HepG2 (cell line): ENCODE measurements around the gene CNEP1R1. TPM values are rescaled to one million over a fixed set of nuclear protein-coding genes. Genes with fewer than 3 reads are reported as not detected.

Experiments
- CBX1 ChIP-seq: IDR thresholded peaks from one replicate; pipeline ENCODE4 v1.6.1; 2016; ENCODE audit warnings: antibody characterized with exemption, low read depth
- FOXK1 ChIP-seq: sonication (generic); formaldehyde crosslinking; IDR thresholded peaks from 2 replicates; pipeline ENCODE4 v1.4.0; 2020; ENCODE audit warnings: low read depth, missing genetic modification reagents, borderline replicate concordance
- HDAC6 ChIP-seq: fragments of 200-600 bp; sonication (generic); IDR thresholded peaks from 2 replicates; pipeline ENCODE4 v1.7.0; 2017; ENCODE audit warnings: mild to moderate bottlenecking, antibody characterized with exemption, low read length, low read depth
- PRMT3 ChIP-seq: sonication (generic); formaldehyde crosslinking; IDR thresholded peaks from 2 replicates; pipeline ENCODE4 v1.8.1; 2022; ENCODE audit warnings: low read depth, mild to moderate bottlenecking, moderate library complexity, missing genetic modification reagents, borderline replicate concordance
- RBM39 ChIP-seq: fragments of 200-400 bp; formaldehyde crosslinking; IDR thresholded peaks from one replicate; pipeline ENCODE4 v1.6.1; 2018; ENCODE audit warnings: antibody characterized with exemption, mild to moderate bottlenecking, low read depth, low read length; ENCODE audit not compliant: poor library complexity, severe bottlenecking
- ZNF136 ChIP-seq: sonication (generic); formaldehyde crosslinking; IDR thresholded peaks from 2 replicates; pipeline ENCODE4 v1.8.1; 2022; ENCODE audit warnings: low read depth, mild to moderate bottlenecking, moderate library complexity, missing genetic modification reagents
- ZNF549 ChIP-seq: sonication (generic); formaldehyde crosslinking; IDR thresholded peaks from 2 replicates; pipeline ENCODE4 v1.5.0; 2020; ENCODE audit warnings: missing genetic modification reagents
- ZNF75D ChIP-seq: sonication (generic); formaldehyde crosslinking; IDR thresholded peaks from 2 replicates; pipeline ENCODE4 v1.8.1; 2023; ENCODE audit warnings: missing genetic modification reagents, mild to moderate bottlenecking, borderline replicate concordance
- ZNF768 ChIP-seq: sonication (generic); formaldehyde crosslinking; IDR thresholded peaks from 2 replicates; pipeline ENCODE4 v1.4.0; 2020; ENCODE audit warnings: missing genetic modification reagents
- polyA plus RNA-seq, 8 experiments: library from polyadenylated mRNA; depleted of rRNA in 3 of 8; stranded (reverse) in 7 of 8; unstranded in 1 of 8; fragments of >200 nt; fragmentation: Illumina TruSeq in 4 of 8; extraction: Trizol in 4 of 8; gene quantifications; 2 replicates each; pipeline versions ENCODE4 v1.2.1 to v1.2.3, GENCODE V29; 2011 to 2016; ENCODE audit warnings: low read depth in 4 of 8, missing spikeins in 1 of 8, mixed read lengths in 1 of 8; ENCODE audit not compliant: insufficient read depth in 1 of 8
- total RNA-seq, 5 experiments: library from RNA; depleted of rRNA; stranded (reverse); fragments of >200 nt; fragmentation: Illumina TruSeq; extraction: Trizol; gene quantifications; 2 replicates each; pipeline ENCODE4 v1.2.3, GENCODE V29; 2016; ENCODE audit warnings: low read depth in 1 of 5
- TF ChIP-seq, protein P1 (sequence below): sonication (generic); formaldehyde crosslinking; IDR thresholded peaks from 2 replicates; pipeline ENCODE4 v1.5.1; 2020; ENCODE audit warnings: missing genetic modification reagents, mild to moderate bottlenecking, borderline replicate concordance
- TF ChIP-seq, protein P2 (sequence below), 2 experiments: sonication (generic) in 1 of 2; formaldehyde crosslinking in 1 of 2; IDR thresholded peaks; 2 replicates each; pipeline versions ENCODE4 v1.4.0 to v1.6.1; 2016 to 2020; ENCODE audit warnings: borderline replicate concordance in 1 of 2, low read depth in 1 of 2, mild to moderate bottlenecking in 1 of 2, missing genetic modification reagents in 1 of 2
- TF ChIP-seq, protein P3 (sequence below): sonication (generic); formaldehyde crosslinking; IDR thresholded peaks from 2 replicates; pipeline ENCODE4 v1.9.0; 2021; ENCODE audit warnings: missing genetic modification reagents, mild to moderate bottlenecking, borderline replicate concordance
- TF ChIP-seq, protein P4 (sequence below): IDR thresholded peaks from 2 replicates; pipeline ENCODE4 v1.6.1; 2016
- TF ChIP-seq, protein P5 (sequence below): sonication (generic); formaldehyde crosslinking; IDR thresholded peaks from 2 replicates; pipeline ENCODE4 v1.8.1; 2022; ENCODE audit warnings: low read depth, mild to moderate bottlenecking, missing genetic modification reagents

Gene CNEP1R1
- total and polyA plus RNA-seq, 2 of the 13 experiments (the other 11 are each of a cell fraction or from before 2014, with no cell fraction given) = 23.6 to 26.8 TPM

DNA sequence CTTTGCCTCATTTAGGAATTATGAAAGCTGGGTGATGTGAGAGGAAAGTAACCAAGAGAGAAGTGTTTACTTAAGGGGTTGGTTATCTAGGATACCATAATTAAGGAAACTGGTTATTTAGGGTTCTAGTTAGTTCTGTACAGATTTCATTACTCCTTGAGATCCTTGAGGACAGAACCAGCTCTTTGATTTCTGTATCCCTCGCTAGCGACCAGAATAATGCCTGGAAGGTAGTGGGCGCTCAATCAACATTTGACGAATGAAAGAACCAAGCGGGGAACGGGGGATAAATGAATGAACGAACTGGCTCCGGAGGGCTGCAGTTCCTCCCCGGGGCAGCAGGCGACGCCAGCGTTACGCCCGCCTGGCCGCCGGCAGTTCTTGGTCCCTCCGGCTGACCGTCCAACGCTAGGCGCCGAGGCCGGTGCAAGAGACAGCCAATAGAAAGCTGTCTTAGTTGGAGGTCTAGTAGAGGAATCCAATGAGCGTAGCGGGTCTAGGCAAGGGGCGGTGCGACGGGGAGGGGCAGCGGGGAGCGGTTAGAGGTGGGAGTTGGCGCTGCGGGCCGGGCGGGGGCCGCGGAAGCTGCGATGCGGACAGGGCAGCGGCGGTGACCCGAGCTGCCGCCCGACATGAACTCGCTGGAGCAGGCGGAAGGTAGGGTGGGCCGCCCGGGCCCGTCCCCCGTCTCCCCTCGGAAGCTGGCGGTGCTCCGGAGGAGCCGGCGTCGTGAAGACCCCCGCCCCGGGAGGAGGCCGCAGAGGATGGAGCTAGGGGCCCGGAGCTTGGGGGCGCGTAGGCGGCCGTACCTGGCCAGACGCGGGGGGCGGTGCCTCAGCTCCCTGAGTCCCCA, at the start of gene CNEP1R1 (continued):
- TF ChIP-seq, protein P1, sequence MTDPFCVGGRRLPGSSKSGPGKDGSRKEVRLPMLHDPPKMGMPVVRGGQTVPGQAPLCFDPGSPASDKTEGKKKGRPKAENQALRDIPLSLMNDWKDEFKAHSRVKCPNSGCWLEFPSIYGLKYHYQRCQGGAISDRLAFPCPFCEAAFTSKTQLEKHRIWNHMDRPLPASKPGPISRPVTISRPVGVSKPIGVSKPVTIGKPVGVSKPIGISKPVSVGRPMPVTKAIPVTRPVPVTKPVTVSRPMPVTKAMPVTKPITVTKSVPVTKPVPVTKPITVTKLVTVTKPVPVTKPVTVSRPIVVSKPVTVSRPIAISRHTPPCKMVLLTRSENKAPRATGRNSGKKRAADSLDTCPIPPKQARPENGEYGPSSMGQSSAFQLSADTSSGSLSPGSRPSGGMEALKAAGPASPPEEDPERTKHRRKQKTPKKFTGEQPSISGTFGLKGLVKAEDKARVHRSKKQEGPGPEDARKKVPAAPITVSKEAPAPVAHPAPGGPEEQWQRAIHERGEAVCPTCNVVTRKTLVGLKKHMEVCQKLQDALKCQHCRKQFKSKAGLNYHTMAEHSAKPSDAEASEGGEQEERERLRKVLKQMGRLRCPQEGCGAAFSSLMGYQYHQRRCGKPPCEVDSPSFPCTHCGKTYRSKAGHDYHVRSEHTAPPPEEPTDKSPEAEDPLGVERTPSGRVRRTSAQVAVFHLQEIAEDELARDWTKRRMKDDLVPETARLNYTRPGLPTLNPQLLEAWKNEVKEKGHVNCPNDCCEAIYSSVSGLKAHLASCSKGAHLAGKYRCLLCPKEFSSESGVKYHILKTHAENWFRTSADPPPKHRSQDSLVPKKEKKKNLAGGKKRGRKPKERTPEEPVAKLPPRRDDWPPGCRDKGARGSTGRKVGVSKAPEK = peak; percentile 12; the same call in 1 of the 2 replicates
- TF ChIP-seq RBM39 (peak; percentile 78), HDAC6 (no peak), ZNF136 (no peak), FOXK1 (CRISPR knock-in tag) (peak; percentile 85; the same call in 1 of the 2 replicates), ZNF75D (CRISPR knock-in tag) (no peak), ZNF549 (CRISPR knock-in tag) (no peak), CBX1 (peak; percentile 91), ZNF768 (CRISPR knock-in tag) (peak; percentile 73; the same call in 1 of the 2 replicates), PRMT3 (CRISPR knock-in tag) (no peak)
- TF ChIP-seq, protein P2, sequence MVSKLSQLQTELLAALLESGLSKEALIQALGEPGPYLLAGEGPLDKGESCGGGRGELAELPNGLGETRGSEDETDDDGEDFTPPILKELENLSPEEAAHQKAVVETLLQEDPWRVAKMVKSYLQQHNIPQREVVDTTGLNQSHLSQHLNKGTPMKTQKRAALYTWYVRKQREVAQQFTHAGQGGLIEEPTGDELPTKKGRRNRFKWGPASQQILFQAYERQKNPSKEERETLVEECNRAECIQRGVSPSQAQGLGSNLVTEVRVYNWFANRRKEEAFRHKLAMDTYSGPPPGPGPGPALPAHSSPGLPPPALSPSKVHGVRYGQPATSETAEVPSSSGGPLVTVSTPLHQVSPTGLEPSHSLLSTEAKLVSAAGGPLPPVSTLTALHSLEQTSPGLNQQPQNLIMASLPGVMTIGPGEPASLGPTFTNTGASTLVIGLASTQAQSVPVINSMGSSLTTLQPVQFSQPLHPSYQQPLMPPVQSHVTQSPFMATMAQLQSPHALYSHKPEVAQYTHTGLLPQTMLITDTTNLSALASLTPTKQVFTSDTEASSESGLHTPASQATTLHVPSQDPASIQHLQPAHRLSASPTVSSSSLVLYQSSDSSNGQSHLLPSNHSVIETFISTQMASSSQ (IDR thresholded peaks at IDR 0.05; ENCODE audit: low read depth) = no peak
- TF ChIP-seq, protein P2 (CRISPR knock-in tag; IDR thresholded peaks at IDR 0.05; ENCODE audit: borderline replicate concordance) = peak; percentile 55; the same call in 1 of the 2 replicates
- TF ChIP-seq, protein P3, sequence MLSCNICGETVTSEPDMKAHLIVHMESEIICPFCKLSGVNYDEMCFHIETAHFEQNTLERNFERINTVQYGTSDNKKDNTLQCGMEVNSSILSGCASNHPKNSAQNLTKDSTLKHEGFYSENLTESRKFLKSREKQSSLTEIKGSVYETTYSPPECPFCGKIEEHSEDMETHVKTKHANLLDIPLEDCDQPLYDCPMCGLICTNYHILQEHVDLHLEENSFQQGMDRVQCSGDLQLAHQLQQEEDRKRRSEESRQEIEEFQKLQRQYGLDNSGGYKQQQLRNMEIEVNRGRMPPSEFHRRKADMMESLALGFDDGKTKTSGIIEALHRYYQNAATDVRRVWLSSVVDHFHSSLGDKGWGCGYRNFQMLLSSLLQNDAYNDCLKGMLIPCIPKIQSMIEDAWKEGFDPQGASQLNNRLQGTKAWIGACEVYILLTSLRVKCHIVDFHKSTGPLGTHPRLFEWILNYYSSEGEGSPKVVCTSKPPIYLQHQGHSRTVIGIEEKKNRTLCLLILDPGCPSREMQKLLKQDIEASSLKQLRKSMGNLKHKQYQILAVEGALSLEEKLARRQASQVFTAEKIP = no peak
- TF ChIP-seq, protein P4, sequence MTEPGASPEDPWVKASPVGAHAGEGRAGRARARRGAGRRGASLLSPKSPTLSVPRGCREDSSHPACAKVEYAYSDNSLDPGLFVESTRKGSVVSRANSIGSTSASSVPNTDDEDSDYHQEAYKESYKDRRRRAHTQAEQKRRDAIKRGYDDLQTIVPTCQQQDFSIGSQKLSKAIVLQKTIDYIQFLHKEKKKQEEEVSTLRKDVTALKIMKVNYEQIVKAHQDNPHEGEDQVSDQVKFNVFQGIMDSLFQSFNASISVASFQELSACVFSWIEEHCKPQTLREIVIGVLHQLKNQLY (CRISPR knock-in tag) = no peak; the same call in 1 of the 2 replicates
- TF ChIP-seq, protein P5, sequence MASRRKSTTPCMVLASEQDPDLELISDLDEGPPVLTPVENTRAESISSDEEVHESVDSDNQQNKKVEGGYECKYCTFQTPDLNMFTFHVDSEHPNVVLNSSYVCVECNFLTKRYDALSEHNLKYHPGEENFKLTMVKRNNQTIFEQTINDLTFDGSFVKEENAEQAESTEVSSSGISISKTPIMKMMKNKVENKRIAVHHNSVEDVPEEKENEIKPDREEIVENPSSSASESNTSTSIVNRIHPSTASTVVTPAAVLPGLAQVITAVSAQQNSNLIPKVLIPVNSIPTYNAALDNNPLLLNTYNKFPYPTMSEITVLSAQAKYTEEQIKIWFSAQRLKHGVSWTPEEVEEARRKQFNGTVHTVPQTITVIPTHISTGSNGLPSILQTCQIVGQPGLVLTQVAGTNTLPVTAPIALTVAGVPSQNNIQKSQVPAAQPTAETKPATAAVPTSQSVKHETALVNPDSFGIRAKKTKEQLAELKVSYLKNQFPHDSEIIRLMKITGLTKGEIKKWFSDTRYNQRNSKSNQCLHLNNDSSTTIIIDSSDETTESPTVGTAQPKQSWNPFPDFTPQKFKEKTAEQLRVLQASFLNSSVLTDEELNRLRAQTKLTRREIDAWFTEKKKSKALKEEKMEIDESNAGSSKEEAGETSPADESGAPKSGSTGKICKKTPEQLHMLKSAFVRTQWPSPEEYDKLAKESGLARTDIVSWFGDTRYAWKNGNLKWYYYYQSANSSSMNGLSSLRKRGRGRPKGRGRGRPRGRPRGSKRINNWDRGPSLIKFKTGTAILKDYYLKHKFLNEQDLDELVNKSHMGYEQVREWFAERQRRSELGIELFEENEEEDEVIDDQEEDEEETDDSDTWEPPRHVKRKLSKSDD (CRISPR knock-in tag) = no peak
